ENCODE results near the gene WSCD2.

WSCD2 gene

DNA sequence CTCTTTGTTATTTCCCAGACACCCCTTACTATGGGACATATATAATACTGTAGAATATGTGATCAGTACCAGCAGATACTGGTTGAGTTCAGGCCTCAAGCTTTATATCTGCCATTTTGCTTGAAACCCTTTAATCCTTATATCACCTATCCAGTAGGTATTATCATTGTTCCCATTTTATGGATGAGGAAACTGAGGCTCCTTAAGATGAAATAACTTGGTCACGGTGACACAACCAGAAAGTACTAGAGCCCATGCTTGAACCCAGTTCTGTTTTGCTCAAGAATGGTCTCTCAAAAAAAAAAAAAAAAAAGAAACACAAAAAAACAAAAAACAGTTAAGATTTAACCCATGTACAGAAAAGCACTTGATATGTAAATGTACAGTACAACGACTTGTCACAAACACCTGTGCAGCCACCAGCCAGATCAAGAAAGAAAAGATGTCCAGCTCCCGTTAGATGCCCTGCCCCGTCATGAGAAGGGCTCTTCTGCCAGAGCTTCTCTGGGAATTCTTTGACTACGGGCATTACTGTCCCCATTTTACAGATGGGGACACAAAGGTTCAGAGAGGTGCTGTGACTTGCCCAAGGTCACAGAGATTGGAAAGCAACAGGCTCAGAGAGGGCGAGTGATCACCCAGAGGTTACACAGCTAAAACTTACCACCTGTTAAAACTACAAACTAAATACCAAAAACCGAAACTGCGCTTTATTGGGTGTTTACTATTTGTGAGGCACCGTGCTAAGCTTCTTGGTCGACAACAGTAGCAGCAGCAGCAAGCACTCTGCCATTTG is 669 bp upstream of the WSCD2 start:
- DNase-seq, result no peak

DNA sequence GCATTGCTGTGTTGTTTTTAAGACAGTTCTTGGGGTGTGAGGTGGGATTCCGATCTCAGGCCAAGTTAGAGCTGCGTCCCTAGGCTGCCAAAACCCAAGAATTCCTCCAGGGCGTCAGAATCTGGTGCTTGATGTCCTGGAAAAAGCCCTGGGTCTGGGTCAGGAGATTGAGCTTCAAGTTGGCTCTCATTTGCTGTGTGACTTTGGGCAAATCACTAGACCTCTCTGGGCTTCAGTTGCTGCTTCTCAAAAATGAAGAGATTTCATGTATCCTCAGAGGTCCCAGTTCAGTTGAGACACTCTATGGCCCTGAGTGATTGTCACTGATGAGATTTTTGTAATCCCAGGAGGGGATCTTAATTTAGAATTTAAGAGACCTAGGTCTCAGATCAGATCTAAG is 1.9 kb downstream of the WSCD2 start:
- no peak for DNase-seq

DNA sequence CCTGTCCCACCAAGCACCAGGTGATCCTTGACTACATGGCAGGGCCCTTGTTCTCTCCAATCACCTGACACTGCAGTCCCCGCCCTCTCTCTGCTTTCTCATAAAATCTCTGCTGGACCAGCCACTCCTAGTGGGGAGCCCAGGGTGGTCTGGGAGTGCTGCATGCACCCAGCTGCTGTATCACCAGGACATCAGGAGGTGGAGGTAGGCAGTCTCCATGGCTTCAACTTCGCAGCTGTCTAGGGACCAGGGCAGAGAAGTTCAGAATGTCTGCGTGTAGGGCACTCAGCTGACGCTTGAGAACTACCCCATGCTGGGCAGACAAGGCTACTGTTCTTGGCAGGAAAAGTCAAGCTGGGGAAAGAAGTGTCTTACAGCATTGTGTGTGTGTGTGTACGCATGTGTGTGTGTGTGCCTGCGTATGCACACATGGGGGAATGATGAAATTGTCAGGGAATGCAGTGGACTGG is 2.6 kb downstream of the WSCD2 start:
- DNase-seq, result no peak

DNA sequence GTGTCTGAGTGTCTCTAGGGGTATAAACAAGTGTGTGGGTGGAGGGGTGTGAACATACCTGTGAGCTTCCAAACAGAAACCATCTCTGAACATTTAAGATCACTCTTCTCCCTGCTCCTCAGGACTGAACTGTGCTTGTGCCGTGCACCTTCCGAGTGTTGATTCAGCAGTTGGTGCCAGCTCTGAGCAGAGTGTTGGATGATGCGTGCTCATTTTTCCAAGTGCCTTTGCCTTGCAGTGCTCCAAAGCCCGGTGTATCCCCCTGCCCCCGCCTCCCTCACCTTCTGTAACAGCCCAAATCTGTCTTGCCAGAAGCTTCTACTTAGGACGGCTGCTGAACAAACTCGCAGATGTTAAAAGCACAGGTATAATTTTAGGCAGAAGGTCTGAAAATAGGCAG is 4.4 kb downstream of the WSCD2 start:
- DNase-seq, result no peak

DNA sequence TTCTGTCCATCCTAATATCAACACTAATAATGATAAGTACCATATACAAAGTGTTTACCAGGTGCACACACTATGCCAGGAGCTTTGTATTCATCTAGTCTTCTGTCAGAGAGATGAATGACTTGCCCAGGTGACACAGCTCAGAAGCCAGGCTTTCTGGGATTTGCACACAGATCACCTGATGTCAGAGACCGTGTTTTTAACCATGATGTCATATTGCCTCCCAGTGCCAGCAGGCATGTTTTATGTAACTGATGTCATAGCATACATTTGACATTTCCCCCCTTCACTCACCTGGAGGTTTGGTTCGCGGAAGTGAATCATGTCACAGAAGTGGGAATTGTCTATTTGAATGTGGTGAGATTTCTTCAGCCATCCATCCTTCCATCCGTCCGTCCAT is 5.7 kb downstream of the WSCD2 start:
- DNase-seq, result no peak

DNA sequence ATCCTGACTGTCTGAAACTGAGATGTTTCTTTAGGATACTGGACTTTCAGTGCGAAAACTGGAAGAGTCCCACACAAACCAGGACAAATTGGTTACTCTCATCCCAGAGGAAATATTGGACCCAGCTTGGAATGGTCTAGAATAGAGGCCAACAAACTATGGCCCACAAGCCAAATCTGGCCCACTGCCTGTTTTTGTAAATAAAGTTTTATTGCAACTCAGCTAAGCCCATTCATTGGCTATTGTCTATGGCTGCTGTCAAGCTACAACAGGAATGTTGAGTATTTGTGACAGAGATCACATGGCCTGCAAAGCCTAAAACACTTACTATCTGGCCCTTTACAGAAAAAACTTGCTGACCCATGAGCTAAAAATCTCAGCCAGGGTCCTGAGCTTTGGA is 6.5 kb downstream of the WSCD2 start:
- DNase-seq, result no peak

DNA sequence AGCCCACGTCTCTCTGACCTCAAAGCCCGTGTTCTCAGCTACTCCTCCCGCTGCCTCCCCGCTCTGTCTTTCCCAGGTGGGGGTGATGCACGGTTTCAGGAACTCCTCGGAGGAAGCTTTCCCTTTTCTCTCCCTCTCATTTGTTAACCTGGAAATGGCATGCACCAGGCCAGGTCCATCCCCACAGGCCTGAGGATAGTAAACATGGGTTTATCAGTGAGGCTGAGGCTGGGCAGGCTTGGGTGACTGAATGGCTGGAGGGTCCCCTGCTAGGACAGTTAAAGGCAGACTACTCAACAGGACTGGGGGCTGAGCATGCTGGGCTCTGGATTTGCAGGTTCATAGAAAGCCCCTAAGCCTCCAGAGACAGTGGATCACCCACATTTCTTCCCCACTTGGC is 7.6 kb downstream of the WSCD2 start:
- no peak for DNase-seq

DNA sequence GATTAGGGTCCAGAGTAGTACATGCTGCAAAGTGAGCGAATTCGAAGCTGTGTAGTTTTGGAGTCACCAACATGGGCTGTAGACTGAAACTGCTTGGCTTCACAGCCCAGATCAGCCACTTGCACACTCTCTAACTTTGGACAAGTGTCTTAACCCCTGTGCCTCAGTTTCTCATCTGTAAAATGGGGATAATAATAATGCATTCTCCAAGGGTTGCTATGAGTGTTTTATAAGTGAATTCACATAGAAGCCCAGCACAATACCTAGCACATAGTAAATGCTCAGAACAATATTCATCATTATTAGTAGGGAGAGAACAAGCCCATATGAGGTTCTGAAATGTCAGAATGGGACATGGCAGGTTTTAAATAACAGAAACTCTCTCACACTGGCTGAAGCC is 10.4 kb downstream of the WSCD2 start:
- no peak for DNase-seq

DNA sequence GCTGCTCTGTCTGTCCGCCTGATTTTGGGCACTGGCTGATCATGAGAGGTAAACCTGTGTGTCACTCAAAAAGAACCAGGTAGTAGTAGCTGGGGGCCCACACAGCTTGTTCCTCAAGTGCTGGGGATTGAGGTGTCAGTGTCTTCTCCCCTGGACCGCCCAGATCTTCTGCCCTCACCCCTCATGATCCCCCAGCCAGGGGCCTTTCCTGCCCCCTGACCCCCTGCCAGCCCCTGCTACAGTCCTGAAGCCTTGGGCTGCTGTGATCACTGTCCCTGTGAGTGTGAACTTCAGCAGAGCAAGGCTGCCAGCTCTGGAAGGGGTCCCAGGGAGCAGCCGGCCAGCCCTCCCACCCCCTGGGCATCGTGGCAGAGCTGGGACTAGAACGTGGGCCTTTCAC is 11.4 kb downstream of the WSCD2 start:
- no peak for DNase-seq

DNA sequence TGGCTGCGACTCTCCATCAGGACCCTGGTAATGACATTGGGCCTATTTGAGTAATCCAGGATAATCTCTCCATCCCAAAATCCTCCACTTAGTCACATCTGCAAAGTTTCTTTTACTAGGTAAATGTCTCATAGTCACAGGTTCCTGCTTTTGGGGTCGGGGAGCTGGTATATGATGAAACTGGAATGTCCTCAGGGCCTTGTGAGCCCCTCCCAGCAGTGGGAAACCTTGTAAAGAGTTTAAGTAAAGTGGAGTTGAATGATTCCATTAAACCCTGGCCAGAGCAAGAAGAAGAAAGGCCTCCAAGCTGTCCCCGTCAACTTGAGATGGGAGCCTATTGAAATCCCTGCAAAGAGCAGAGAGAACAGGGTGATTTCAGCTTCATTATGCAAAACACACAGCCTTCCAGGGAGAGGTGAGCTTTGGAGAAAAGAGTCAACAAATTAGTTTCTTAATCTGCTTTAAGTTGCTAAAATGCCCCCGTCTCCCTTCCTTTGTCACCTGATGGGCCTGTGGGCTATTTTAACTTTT is 12.6 kb downstream of the WSCD2 start:
- no peak for DNase-seq

DNA sequence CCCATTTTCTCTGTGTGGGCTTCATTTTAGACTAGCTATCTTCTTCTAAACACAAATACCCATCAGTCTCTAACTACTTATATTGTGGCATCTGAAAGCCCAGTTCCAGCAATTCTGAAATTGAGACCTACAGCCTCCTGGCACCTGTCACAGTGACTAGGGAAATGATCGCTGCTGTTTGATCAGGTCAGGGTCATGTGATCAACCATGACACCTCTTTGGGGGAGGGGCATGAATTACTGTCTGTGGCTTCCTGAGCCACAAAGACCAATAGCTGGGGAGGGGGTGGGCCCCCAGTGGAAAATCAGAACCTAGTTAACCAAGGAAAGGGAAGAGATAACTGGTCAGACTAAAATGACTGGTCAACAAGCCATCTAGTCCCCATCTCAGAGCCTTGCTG is 14.1 kb downstream of the WSCD2 start:
- no peak for DNase-seq

DNA sequence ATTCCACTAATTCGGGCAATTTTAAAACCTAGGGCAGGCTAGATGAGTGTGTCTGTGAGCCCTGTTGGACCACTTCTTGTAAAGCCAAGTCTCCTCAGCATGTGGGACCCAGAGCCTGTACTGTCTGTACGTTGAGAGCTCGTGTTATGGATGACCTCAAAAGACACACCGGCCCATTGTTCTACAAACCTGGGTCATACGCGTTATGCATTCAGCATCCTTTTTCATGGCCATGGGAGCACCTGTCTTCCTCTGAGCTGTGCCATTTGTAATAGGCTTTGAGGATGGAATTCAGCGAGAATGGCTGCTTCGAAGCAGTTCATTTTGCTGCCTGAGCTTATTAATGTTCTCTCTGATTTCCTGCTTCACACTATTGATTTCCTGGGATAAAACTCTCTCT is 15.0 kb downstream of the WSCD2 start:
- DNase-seq, result no peak

DNA sequence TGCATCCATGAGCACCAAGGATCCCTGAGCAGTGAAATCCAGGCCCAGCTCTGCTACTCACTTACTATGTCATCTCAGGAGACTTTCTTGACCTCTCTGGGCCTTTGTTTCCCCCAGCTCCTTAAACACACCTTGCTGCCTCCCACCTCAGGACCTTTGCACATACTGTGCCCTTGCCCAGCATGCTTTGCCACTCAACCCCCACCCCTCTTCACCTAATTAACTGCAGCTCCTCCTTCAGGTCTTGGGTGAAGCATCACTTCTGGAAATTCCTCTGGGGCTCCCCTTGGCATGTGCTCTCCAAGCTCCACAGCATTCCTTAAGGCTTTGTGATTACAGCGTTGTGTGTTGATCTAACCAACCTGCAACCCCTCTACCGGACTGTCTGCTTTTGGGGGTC is 15.9 kb downstream of the WSCD2 start:
- no peak for DNase-seq

DNA sequence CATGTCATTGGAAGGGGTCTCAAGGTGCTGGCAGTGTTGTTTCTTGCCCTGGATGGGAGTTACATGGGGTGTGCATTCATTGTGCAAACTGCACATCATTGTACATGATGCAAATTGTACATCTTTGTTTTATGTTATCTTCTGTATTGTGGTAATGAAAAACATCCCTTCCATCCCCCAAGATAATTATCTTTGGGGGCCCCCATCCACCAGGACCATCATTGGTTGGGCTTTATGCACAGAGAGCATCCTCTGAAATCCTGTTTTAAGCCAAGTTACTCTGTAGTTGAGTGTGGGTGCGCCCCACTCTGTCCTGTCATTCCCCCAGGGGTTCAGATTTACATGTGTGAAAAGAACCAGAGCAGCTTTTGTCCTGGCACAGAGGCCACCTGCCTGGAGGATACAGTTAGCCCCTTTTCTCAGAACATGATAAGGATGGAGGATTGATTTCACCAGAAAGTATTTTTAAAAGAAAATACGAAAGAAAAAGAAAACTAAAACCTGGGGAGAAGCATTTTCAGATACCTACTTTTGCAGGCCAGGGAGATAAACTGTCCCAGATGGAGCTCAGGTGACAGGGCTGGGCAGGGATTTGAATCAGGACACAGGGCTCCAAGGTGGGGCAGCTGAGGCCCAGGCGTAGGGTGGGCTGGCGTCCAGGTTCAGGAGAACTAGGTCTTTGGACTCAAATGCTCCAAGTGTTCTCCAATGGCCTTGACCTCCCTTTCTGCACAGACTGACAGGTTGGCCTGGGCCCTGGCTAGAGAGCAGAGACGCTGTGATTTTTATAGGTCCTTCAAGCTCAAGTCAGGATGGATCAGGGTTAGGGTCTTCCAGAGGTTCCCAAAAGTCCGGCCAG is 17.2 kb downstream of the WSCD2 start:
- DNase-seq, result no peak

DNA sequence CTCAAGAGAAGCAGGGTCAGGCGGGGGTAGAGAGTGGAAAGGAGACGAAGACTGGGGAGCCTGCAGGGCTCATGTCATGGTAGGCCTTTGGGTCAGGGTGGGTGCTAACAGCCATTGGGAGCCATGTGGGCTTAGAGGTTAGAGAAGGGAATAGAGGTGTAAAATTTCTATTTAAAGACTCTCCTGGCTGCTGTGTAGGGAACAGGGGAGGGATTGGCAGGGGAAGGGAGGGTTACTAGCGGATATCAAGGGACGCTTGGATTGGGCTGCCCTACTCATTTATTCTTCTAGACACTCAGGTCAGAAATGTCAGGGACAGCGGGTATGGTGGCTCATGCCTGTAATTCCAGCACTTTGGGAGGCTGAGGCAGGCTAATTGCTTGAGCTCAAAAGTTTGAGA is 18.2 kb downstream of the WSCD2 start:
- DNase-seq, result no peak

DNA sequence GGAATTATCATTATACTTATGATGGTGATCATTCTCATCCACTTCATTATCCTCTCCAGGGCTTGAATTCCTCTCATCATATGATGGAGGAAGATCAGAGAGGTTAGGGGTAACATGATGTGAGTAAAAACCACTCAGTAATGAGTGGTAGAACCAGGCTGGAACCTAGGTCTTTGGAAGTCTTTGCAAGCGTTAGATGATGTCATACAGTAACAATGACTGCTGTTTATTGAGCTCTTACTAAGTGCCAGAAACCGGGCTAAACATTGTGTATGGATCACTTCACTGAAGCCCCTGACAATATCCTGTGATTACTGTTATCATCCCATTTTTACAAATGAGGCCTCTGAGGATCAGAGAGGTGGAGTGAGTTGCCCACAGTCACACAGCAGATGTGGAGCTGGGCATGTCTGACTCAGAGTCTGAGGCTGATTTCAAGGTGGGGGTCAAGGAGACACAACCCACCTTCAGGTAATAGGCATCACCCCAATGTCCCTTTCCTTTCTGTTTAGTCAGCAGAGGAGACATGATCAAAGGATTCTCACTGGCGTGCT is 19.5 kb downstream of the WSCD2 start:
- DNase-seq, result no peak

DNA sequence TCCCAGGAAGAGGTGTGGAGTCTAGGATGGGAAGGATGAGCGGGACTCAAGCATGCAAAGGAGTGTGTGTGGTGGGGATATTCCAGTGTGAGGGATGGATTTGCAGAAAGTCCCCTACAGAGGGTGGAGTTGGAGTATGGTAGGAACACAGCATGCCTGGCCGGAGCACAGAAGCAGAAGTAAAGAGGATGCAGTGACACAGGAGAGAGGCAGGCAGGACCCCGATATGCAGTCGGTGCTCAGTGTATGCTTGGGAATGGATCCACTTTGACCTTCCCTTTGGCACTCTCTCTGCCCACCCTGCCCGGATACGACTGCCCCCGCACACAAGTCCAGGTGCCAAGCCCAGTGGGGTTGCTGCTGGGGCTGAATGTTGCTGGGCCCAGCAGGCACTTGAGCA is 21.3 kb downstream of the WSCD2 start:
- no peak for DNase-seq

DNA sequence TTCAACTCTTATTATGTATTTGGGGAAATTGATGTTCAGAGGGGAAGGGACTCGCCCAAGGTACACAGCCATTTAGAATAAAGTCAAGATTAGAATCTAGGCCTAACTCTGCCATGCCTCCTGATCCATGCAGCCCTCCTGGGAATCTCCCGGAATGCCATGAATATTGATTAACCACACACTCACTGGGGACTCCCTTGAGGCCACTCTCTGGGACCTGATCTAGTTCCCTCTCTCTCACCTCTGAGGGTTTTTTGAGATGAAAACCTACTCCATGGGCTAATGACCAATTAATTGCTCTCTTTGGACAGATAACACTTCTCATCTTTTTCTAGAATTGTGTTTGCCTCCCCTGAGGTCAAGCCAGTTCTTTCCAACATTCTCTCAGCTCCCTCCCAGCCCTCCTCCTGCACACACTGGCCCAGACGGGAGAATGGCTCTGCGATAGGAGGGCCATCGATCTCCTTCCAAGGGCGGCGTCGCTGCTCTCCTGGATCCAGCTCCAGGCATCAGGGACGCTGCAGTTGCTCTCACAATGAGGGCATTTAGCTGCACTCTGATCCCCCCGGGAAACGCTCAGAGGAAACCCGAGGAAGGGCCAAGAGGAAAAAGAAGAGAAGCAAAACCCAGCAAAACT is 22.6 kb downstream of the WSCD2 start:
- no peak for DNase-seq

DNA sequence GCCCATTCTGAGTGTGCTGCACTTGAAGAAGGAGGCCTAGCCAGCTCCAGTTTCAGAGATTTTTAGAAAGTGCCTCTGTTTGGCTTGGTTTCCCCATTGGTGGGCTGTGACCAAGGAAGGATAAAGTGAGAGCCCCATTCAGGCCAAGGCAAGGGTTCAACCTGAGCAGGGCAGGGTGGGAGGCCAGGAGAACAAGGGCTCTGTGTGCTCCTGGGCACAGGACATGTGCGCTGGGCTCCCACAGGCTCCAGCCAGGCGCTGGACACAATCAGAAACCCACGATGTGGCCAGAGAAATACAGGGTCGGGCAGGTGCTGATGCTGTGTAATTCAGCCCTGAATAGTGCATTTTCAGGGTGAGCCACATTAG is 23.1 kb downstream of the WSCD2 start:
- no peak for DNase-seq

DNA sequence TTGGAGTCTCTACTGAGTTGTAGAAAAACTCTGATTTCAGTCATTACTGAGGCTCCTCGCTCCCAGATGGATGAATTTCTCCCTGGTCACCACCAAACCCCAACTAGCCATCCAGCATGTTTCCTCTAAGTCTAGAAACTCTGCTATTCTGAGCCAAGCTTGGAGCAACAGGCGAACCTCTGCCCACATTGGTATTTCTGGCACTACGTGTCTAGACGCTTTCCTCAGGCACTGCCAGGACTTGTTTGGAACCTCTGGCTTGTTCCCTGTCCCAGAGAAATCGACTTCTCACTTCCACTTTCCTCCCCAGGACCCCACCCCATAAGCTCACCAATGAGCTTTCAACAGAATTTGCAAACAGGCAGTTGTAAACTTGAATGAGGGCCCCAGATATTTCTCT is 27.6 kb downstream of the WSCD2 start:
- DNase-seq, result no peak

DNA sequence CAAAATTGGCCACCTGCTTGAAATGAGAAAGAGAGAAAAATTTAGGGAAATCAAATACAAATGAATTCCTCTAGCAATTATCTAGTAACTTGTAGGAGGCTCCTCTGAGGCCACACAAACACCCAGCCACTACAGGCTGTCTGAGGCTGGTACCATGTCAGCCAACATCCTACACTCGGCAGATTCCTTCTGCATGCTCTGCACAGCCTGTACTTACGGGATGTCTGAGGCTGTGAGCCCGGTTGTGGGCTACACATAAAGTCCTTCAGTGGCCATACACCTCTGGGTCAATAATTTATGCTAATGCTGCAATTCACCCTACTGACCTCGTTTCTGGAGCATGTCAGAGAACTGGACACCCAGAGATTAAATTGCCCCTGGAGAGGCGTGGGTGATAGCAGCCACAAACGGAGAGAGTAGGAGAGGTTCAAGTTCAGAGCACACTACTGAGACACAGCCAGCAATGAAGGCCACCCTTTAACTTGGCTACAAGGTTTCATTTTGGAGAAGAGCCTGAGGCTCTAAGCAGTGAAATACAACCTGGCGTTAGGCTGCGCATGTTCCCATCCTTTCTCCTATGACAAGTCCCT is 28.9 kb downstream of the WSCD2 start:
- DNase-seq, result no peak

DNA sequence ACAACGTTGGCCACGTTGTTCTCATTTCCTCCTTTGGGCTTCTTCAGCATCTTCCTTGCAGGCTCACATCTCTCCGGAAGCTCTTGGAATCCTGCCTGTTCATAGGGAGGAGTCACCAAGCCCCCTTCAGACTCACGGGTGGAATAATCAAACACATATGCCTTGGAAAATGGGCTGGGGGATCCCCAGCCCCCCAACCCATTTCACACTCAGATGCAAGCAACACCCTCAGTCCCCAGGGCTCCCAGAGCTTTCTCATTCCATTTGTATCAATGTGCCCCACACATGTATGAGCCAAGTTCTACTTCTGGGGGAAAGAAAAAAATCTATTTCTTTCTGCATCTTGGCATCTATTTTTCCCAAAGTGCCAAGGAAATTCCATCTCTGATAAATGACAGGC is 33.1 kb downstream of the WSCD2 start:
- no peak for DNase-seq

DNA sequence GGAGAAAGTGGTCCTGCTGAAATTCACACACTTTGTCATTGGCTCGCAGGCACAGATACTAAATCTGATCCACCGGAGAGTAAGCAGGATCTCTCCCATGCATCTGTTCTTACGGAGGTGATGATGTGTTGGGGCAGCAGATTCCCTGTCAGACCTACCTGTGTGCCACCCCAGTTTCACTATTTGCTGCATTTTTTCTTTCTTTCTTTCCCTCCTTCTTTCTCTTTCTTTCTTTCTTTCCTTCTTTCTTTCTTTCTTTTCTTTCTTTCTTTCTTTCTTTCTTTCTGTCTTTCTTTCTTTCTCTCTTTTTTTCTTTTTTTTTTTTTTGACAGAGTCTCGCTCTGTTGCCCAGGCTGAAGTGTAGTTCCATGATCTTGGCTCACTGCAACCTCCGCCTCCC is 37.4 kb downstream of the WSCD2 start:
- DNase-seq, result no peak
